ENCODE measurements around the gene CDK16.
"Not testable (repeated sequence)": the region's sequence is repeated elsewhere in the genome, so short reads cannot be mapped to it uniquely, and the experiment has no call there.

GRCh38 chrX:47257620-47258019 lies 39.1 kb downstream of the CDK16 start:
- not testable (repeated sequence) for TF ChIP-seq SIN3A (IDR thresholded peaks at IDR 0.05; ENCODE audit: borderline replicate concordance, low read depth, low read length); GATA2 (CRISPR knock-in tag; IDR thresholded peaks at IDR 0.05); CTCF (IDR thresholded peaks at IDR 0.05); SMC3 (IDR thresholded peaks at IDR 0.05; ENCODE audit: low read depth, low read length); NFIC (IDR thresholded peaks at IDR 0.05; ENCODE audit: borderline replicate concordance); PBX3 (IDR thresholded peaks at IDR 0.05); RXRA (IDR thresholded peaks at IDR 0.05; ENCODE audit: borderline replicate concordance, low read depth); RAD21 (IDR thresholded peaks at IDR 0.05; ENCODE audit: low read length)

Measured in SK-N-SH (cell line).